HCT116 (cell line): ENCODE data around the gene PDGFD.

Source experiments
- CTCF ChIP-seq, 3 experiments: fragments of 200-600 bp in 1 of 3; sonication (generic) in 1 of 3; IDR thresholded peaks in 2 of 3; conservative IDR thresholded peaks in 1 of 3; 2 replicates each; pipeline ENCODE4 v1.5.1; 2012 to 2017; ENCODE audit warnings: low read depth in 2 of 3, low read length in 2 of 3, antibody characterized with exemption in 1 of 3, borderline replicate concordance in 1 of 3, control low read depth in 1 of 3, mild to moderate bottlenecking in 1 of 3, mixed read lengths in 1 of 3, mixed run types in 1 of 3, moderate library complexity in 1 of 3; ENCODE audit not compliant: insufficient read depth in 1 of 3
- EZH2 ChIP-seq: fragments of 200-600 bp; sonication (generic); IDR thresholded peaks from 2 replicates; pipeline ENCODE4 v1.6.1; 2017; ENCODE audit warnings: antibody characterized with exemption, mixed run types
- RAD21 ChIP-seq: IDR thresholded peaks from 2 replicates; pipeline ENCODE4 v1.6.1; 2012; ENCODE audit warnings: low read depth, mild to moderate bottlenecking

GRCh38 chr11:104152941-104153505 lies 10.9 kb downstream of the PDGFD start:
- TF ChIP-seq CTCF (IDR thresholded peaks at IDR 0.05 in 2 of 3, conservative IDR thresholded peaks at IDR 0.05 in 1 of 3; ENCODE audit: borderline replicate concordance in 1 of 3, insufficient read depth in 1 of 3, low read depth in 2 of 3, low read length in 2 of 3) (no peak), RAD21 (no peak), EZH2 (no peak)
